Measurements from ENCODE around the gene PTGER4.
A peak's percentile ranks its signal among the peaks of the same experiment; 100 is the strongest.
"Not testable (repeated sequence)": the region's sequence is repeated elsewhere in the genome, so short reads cannot be mapped to it uniquely, and the experiment has no call there.

PTGER4 gene

DNA sequence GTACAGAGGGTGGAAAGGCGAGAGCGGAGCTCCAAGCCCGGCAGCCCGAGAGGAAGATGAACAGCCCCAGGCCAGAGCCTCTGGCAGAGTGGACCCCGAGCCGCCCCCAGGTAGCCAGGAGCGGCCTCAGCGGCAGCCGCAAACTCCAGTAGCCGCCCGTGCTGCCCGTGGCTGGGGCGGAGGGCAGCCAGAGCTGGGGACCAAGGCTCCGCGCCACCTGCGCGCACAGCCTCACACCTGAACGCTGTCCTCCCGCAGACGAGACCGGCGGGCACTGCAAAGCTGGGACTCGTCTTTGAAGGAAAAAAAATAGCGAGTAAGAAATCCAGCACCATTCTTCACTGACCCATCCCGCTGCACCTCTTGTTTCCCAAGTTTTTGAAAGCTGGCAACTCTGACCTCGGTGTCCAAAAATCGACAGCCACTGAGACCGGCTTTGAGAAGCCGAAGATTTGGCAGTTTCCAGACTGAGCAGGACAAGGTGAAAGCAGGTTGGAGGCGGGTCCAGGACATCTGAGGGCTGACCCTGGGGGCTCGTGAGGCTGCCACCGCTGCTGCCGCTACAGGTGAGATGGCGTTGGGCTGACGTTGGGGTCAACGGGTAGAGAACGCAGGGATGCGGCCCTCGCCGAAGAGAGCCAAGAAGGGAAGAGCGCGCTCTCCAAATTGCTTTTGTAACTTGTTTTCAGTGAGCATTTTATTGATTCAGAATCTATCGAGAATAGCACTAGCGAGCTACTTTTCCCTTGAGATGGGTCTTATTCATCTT lies at the start of gene PTGER4:
Gene PTGER4, plus strand, starts transcription at position 3 of the 769 bp plus-strand sequence. CDS start 1,079 bp downstream, outside the sequence.
- peak; percentile 10 for DNase-seq (ENCODE audit: extremely low spot score)
- CTCF ChIA-PET: interaction anchor here (0.7 to 1.7 kb wide), 3 partner anchors 20 to 290 kb away, joined by 3 to 5 read pairs (median 3); no protein-coding TSS in a partner anchor
- POLR2A ChIA-PET: no interaction called here
- TF ChIP-seq, protein P1, sequence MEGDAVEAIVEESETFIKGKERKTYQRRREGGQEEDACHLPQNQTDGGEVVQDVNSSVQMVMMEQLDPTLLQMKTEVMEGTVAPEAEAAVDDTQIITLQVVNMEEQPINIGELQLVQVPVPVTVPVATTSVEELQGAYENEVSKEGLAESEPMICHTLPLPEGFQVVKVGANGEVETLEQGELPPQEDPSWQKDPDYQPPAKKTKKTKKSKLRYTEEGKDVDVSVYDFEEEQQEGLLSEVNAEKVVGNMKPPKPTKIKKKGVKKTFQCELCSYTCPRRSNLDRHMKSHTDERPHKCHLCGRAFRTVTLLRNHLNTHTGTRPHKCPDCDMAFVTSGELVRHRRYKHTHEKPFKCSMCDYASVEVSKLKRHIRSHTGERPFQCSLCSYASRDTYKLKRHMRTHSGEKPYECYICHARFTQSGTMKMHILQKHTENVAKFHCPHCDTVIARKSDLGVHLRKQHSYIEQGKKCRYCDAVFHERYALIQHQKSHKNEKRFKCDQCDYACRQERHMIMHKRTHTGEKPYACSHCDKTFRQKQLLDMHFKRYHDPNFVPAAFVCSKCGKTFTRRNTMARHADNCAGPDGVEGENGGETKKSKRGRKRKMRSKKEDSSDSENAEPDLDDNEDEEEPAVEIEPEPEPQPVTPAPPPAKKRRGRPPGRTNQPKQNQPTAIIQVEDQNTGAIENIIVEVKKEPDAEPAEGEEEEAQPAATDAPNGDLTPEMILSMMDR (IDR thresholded peaks at IDR 0.05; ENCODE audit: control extremely low read depth, extremely low read depth, low read depth, missing control alignments): no peak

DNA sequence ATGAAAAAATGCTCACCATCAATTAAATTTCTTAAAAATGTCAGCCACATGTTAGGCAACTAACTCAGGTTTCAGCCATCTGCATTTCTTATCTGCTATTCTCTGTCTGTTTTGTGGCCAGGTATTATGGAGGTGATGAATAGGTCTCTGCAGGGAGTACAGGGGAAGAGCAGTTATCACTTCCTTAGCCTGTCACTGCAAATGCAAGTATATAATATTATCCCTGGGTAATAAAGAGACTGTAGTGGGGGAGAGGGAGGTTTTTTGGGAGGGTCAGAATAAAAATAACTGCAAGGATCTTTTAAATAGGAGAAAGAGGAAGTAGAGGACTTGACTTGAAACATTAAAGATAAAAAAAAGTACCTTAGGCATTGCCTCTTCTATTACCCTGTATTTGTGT lies 49.6 kb upstream of the PTGER4 start:
- no peak for DNase-seq (ENCODE audit: extremely low spot score)
- CTCF ChIA-PET: interaction anchor here (1.3 kb wide), 1 partner anchor 12 kb away, joined by 4 read pairs; no protein-coding TSS in a partner anchor
- TF ChIP-seq, protein P1 (IDR thresholded peaks at IDR 0.05; ENCODE audit: control extremely low read depth, extremely low read depth, low read depth, missing control alignments): no peak
- POLR2A ChIA-PET: no interaction called here

DNA sequence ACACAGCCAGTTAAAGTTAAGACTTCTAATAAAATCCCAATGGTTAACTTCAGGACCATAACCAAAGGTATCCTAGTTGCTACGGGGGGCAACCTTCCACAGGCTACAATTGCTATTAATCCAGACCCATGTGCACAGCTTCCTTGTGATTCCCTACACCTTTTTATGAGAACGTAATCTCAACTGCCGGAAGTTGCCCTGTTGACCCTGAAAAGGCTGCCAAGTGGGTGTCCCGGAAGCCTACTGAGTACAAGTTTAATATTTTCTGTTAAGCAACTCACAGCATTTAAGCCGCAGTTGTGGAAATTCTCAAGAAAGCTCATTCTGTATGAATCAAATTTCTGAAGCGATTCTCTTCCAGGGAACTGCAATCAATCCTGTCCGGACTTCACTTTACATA lies 48.5 kb upstream of the PTGER4 start:
- DNase-seq (ENCODE audit: extremely low spot score): no peak
- CTCF ChIA-PET: interaction anchor here (1.3 kb wide), 1 partner anchor 11 kb away, joined by 4 read pairs; no protein-coding TSS in a partner anchor
- TF ChIP-seq, protein P1 (IDR thresholded peaks at IDR 0.05; ENCODE audit: control extremely low read depth, extremely low read depth, low read depth, missing control alignments): no peak
- POLR2A ChIA-PET: no interaction called here

DNA sequence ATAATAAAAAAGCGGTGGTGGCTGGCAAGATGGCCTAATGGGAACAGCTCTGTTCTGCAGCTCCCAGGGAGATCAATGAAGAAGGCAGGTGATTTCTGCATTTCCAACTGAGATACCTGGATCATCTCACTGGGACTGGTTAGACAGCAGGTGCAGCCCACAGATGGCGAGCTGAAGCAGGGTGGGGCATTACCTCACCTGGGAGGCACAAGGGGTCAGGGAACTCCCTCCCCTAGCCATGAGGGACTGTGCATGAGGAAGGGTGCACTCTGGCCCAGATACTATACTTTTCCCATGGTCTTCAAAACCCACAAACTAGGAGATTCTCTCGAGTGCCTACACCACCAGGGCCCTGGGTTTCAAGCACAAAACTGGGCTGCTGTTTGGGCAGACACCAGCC lies 45.6 kb upstream of the PTGER4 start:
- CTCF ChIA-PET: no interaction called here
- TF ChIP-seq, protein P1 (IDR thresholded peaks at IDR 0.05; ENCODE audit: control extremely low read depth, extremely low read depth, low read depth, missing control alignments): no peak
- POLR2A ChIA-PET: no interaction called here
- DNase-seq (ENCODE audit: extremely low spot score): no peak

DNA sequence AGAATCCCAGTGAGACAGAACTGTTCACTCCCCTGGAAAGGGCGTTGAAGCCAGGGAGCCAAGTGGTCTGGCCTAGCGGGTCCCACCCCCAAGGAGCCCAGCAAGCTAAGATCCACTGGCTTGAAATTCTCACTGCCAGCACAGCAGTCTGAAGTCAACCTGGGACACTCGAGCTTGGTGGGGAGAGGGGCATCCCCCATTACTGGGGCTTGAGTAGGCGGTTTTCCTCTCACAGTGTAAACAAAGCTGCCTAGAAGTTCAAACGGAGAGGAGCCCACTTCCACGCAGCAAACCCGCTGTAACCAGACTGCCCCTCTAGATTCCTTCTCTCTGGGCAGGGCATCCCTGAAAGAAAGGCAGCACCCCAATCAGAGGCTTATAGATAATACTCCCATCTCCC lies 45.1 kb upstream of the PTGER4 start:
- ChIA-PET POLR2A (no interaction called here), CTCF (no interaction called here)
- TF ChIP-seq, protein P1 (IDR thresholded peaks at IDR 0.05; ENCODE audit: control extremely low read depth, extremely low read depth, low read depth, missing control alignments): no peak
- DNase-seq (ENCODE audit: extremely low spot score): no peak

DNA sequence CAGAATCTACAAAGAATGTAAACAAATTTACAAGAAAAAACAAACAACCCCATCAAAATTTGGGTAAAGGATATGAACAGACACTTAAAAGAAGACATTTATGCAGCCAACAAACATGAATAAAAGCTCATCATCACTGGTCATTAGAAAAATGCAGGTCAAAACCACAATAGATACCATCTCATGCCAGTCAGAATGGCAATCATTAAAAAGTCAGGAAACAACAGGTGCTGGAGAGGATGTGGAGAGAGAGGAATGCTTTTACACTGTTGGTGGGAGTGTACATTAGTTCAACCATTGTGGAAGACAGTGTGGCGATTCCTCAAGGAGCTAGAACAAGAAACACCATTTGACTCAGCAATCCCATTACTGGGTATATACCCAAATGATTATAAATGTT lies 40.2 kb upstream of the PTGER4 start:
- POLR2A ChIA-PET, CTCF ChIA-PET: not testable (repeated sequence)

DNA sequence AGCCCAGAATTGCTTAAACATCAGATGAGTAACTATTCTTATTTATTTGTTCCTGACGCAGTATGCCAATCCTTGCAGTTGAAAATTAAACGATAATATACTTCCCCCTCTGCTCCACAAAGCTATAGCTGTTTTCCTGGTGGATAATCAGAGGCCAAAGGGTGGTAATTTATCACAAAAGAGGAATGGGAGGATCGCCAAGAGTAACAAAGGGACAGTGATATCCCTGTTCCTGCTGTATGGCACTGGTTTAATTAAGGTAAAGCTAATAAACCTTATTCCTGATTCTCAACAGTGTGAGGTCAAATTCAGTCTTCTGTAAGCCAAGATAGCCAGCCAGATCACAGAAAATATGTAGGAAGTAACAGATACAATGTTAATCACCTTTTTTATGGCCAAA lies 33.4 kb upstream of the PTGER4 start:
- POLR2A ChIA-PET: no interaction called here
- CTCF ChIA-PET: interaction anchor here (1.8 kb wide), 2 partner anchors 9 to 19 kb away, joined by 4 read pairs; no protein-coding TSS in a partner anchor
- DNase-seq (ENCODE audit: extremely low spot score): no peak
- TF ChIP-seq, protein P1 (IDR thresholded peaks at IDR 0.05; ENCODE audit: control extremely low read depth, extremely low read depth, low read depth, missing control alignments): no peak

More for the DNA sequence above, 40.2 kb upstream of the PTGER4 start:
- not testable (repeated sequence) for DNase-seq (ENCODE audit: extremely low spot score)

Measured in GM10248 (cell line).